ENCODE measurements around the gene SERPINE2. TPM values are rescaled to one million over a fixed set of nuclear protein-coding genes. Genes with fewer than 3 reads are reported as not detected.

The SERPINE2 gene
- total RNA-seq, 4 donors from 2014 or later, result 7.0 to 16.5 (median 10.0) TPM

GRCh38 chr2:224032283-224032682, 6.8 kb downstream of the SERPINE2 start:
- Histone ChIP-seq H3K9me3 (no peaks in the 10 kb centered on the region), H3K36me3 (no peaks in the 10 kb centered on the region), H3K27ac (no peak overlapping the region), H3K4me3 (no peak overlapping the region), H3K4me1 (no peaks in the 10 kb centered on the region), H3K27me3 (peaks cover 16% of the 10 kb centered on the region)
- no peak for TF ChIP-seq EP300 (IDR thresholded peaks at IDR 0.05)
- TF ChIP-seq POLR2A (IDR thresholded peaks at IDR 0.05), result no peak
- TF ChIP-seq POLR2AphosphoS5 (IDR thresholded peaks at IDR 0.05), result no peak
- TF ChIP-seq CTCF (IDR thresholded peaks at IDR 0.05), result no peak
- WGBS, result 65% methylated on average over 4 of the region's 4 CpGs
- no peak for DNase-seq (ENCODE audit: low spot score in 2 of 2)

- no peaks in the 10 kb centered on the region for H3K9me3 ChIP-seq
- 88% methylated on average over 13 of the region's 13 CpGs for WGBS
- H3K27ac ChIP-seq, result no peak overlapping the region
- DNase-seq (ENCODE audit: low spot score in 2 of 2), result no peak
- H3K27me3 ChIP-seq, result peaks cover 8% of the 10 kb centered on the region
- H3K36me3 ChIP-seq, result no peaks in the 10 kb centered on the region
- H3K4me1 ChIP-seq, result no peaks in the 10 kb centered on the region
- TF ChIP-seq EP300 (IDR thresholded peaks at IDR 0.05) (no peak), CTCF (IDR thresholded peaks at IDR 0.05) (no peak), POLR2A (IDR thresholded peaks at IDR 0.05) (no peak), POLR2AphosphoS5 (IDR thresholded peaks at IDR 0.05) (no peak)
- no peak overlapping the region for H3K4me3 ChIP-seq
These were observed 7.6 kb downstream of the SERPINE2 start for GRCh38 chr2:224031358-224031970.

GRCh38 chr2:224030786-224031185, 8.3 kb downstream of the SERPINE2 start:
- Histone ChIP-seq H3K27ac (no peak overlapping the region), H3K4me1 (no peaks in the 10 kb centered on the region), H3K4me3 (no peak overlapping the region), H3K9me3 (no peaks in the 10 kb centered on the region), H3K27me3 (peaks cover 5% of the 10 kb centered on the region), H3K36me3 (no peaks in the 10 kb centered on the region)
- no peak for DNase-seq (ENCODE audit: low spot score in 2 of 2)
- TF ChIP-seq POLR2A (IDR thresholded peaks at IDR 0.05) (no peak), EP300 (IDR thresholded peaks at IDR 0.05) (no peak), CTCF (IDR thresholded peaks at IDR 0.05) (no peak), POLR2AphosphoS5 (IDR thresholded peaks at IDR 0.05) (no peak)
- WGBS, result 91% methylated on average over 7 of the region's 7 CpGs

- H3K36me3 ChIP-seq, result no peaks in the 10 kb centered on the region
- no peak overlapping the region for H3K4me3 ChIP-seq
- H3K4me1 ChIP-seq, result no peaks in the 10 kb centered on the region
- no peak overlapping the region for H3K27ac ChIP-seq
- no peak for DNase-seq (ENCODE audit: low spot score in 2 of 2)
- WGBS, result 69% methylated on average over 6 of the region's 6 CpGs
- no peaks in the 10 kb centered on the region for H3K27me3 ChIP-seq
- no peaks in the 10 kb centered on the region for H3K9me3 ChIP-seq
- TF ChIP-seq CTCF (IDR thresholded peaks at IDR 0.05) (no peak), EP300 (IDR thresholded peaks at IDR 0.05) (no peak), POLR2AphosphoS5 (IDR thresholded peaks at IDR 0.05) (no peak), POLR2A (IDR thresholded peaks at IDR 0.05) (no peak)
These were observed 9.2 kb downstream of the SERPINE2 start for GRCh38 chr2:224029876-224030275.

GRCh38 chr2:224027931-224028330, 11.2 kb downstream of the SERPINE2 start:
- DNase-seq (ENCODE audit: low spot score in 2 of 2), result no peak
- no peak for TF ChIP-seq EP300 (IDR thresholded peaks at IDR 0.05)
- no peak for TF ChIP-seq CTCF (IDR thresholded peaks at IDR 0.05)
- no peak for TF ChIP-seq POLR2AphosphoS5 (IDR thresholded peaks at IDR 0.05)
- TF ChIP-seq POLR2A (IDR thresholded peaks at IDR 0.05), result no peak
- H3K4me1 ChIP-seq, result no peaks in the 10 kb centered on the region
- no peaks in the 10 kb centered on the region for H3K27me3 ChIP-seq
- 84% methylated on average over 5 of the region's 5 CpGs for WGBS
- H3K9me3 ChIP-seq, result no peaks in the 10 kb centered on the region
- H3K4me3 ChIP-seq, result no peak overlapping the region
- no peaks in the 10 kb centered on the region for H3K36me3 ChIP-seq
- H3K27ac ChIP-seq, result no peak overlapping the region
